AG09319 (cell line): ENCODE data around the gene CEP104.

Experiments
- DNase-seq: peaks from one replicate; pipeline ENCODE4 v3.0.0-alpha.2; 2010; ENCODE audit warnings: low read depth; ENCODE audit errors: extremely low read depth
- CTCF ChIP-seq: IDR thresholded peaks from 2 replicates; pipeline ENCODE4 v1.5.1; 2011; ENCODE audit warnings: low read depth, mild to moderate bottlenecking, inconsistent platforms, low read length, moderate library complexity

The CEP104 gene

GRCh38 chr1:3786468-3787348 lies 70.3 kb downstream of the CEP104 start:
- TF ChIP-seq CTCF, result no peak

GRCh38 chr1:3785456-3786157 lies 71.4 kb downstream of the CEP104 start:
- no peak; the same call in 1 of the 2 replicates for TF ChIP-seq CTCF
- no peak for DNase-seq

More at GRCh38 chr1:3786468-3787348, 70.3 kb downstream of the CEP104 start:
- DNase-seq, result no peak

DNA sequence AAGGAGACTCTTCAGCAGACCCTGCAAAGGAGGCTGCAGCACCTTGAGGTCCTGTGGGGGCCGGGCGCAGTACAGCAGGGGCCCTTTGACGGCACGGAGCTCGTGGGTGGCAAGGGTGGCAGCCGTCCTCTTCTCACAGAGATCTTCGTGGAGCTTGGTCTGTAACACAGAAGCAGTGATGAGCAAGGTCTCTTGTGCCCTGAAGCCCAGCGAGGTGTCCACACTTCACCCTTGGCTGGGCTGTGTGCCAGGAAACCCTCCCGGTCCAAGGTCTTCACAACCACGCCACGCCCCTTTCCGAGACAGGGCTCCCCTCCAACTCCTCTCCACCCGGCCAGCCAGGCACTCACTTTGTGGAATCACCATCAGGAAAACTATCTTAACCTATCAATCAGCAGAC lies 72.0 kb downstream of the CEP104 start:
- no peak for DNase-seq
- TF ChIP-seq CTCF, result no peak

DNA sequence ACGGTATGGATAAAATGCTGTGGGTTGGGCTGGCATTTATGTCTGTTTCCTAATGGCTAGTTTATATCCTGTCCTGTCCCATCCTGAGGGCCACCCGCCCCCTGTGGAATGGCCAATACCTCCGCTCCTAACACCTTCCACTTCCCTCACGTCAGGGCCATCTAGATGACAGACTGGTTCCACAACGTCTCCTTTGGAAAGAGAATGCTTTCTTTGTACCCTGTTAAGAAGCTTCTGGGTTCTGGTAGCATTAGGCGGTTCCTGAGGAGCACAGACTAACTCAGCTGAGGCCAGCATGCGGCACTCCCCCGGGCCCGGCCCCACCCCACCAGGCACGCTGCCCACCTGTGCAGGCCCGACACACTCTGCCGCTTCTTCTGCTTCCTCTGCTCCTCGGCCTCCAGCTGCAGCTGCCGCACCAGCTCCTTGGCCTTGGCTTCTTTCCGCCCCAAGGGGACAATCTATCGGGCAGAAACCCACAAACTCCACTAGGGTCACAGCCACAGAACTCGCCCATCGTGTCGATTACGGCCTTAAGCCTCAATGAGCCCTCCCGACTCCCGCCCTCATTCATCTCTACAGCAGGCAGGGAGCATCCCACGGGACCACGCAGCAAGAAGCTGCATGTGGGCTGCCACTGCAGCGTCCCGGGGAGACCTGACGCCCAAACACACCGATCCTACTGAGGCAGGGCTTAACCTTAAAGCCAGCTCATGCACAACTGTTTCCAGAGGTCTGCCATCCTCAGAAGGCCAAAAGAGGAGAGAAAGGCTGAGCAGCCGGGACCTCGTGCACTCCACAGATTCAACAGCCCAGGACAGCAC lies 73.1 kb downstream of the CEP104 start:
- no peak for DNase-seq
- TF ChIP-seq CTCF, result no peak

DNA sequence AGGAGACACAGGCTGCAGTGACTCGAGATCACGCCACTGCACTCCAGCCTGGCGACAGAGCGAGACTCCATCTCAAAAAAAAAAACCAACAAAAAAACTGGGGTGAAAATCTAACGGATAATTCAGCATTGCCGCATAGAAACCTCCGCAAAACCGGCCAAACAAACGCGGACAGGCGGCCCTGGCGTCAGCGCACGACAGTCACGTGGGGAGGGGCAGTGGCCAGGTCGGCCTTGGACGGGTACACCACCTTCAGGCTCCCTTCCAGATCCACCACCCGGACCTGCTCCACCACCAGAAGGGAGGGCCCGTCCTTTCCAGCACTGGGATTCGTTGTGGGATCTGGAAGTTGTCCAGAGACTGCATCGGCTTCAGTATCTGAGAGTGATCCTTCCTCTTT lies 76.1 kb downstream of the CEP104 start:
- no peak for TF ChIP-seq CTCF
- no peak for DNase-seq

DNA sequence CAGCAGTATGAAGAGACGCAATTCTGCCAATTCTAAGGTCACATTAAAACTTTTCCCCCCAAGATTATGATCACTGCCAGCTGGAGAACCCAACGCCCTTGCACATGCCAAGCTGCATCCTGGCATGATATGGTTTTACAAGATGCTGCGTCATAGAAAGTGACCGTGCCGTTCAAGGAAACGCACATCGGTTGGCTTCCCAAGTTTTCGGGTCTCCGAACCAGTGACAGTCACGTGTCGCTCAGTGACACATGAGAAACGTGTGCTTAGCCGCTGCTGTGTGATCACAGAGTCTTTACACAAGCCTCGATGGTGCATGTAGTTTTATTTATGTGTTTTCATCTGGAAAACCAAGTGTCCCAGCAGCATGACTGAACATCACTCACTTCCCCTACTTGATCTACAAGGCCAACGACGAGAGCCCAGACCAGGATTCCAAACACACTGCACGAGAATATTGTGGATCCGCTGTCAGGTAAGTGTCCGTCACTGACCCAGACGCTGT lies 77.0 kb downstream of the CEP104 start:
- no peak for TF ChIP-seq CTCF

More for the DNA sequence above, 77.0 kb downstream of the CEP104 start:
- DNase-seq, result no peak
